ENCODE data around the gene OGT. TPM values are rescaled to one million over a fixed set of nuclear protein-coding genes. Genes with fewer than 3 reads are reported as not detected.

The OGT gene
- total RNA-seq, 4 donors from 2014 or later = 175 to 256 (median 231) TPM

DNA sequence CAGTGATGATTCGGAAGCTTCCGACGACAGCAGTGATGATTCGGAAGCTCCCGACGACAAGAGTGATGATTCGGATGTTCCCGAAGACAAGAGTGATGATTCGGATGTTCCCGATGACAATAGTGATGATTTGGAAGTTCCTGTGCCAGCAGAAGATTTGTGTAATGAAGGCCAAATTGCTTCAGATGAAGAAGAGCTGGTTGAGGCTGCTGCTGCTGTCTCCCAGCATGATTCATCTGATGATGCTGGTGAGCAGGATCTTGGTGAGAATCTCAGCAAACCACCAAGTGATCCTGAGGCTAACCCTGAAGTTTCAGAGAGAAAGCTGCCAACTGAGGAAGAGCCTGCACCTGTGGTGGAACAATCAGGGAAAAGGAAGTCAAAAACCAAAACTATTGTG, 71.2 kb downstream of the OGT start:
- H3K27ac ChIP-seq = no peak overlapping the region
- WGBS, 2 donors = 93 to 96% methylated on average over 10 of the region's 10 CpGs
- no peak for DNase-seq (ENCODE audit: low spot score in 2 of 2)
- TF ChIP-seq POLR2A (IDR thresholded peaks at IDR 0.05) (no peak), EP300 (IDR thresholded peaks at IDR 0.05) (no peak)
- TF ChIP-seq, protein P1, sequence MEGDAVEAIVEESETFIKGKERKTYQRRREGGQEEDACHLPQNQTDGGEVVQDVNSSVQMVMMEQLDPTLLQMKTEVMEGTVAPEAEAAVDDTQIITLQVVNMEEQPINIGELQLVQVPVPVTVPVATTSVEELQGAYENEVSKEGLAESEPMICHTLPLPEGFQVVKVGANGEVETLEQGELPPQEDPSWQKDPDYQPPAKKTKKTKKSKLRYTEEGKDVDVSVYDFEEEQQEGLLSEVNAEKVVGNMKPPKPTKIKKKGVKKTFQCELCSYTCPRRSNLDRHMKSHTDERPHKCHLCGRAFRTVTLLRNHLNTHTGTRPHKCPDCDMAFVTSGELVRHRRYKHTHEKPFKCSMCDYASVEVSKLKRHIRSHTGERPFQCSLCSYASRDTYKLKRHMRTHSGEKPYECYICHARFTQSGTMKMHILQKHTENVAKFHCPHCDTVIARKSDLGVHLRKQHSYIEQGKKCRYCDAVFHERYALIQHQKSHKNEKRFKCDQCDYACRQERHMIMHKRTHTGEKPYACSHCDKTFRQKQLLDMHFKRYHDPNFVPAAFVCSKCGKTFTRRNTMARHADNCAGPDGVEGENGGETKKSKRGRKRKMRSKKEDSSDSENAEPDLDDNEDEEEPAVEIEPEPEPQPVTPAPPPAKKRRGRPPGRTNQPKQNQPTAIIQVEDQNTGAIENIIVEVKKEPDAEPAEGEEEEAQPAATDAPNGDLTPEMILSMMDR (IDR thresholded peaks at IDR 0.05) = no peak
- peaks cover 0 to 79% (median 0%) of the 10 kb centered on the region in 3 donors for H3K36me3 ChIP-seq
- H3K4me1 ChIP-seq = no peaks in the 10 kb centered on the region
- H3K27me3 ChIP-seq = no peaks in the 10 kb centered on the region
- no peak overlapping the region for H3K4me3 ChIP-seq
- no peaks in the 10 kb centered on the region for H3K9me3 ChIP-seq

- Histone ChIP-seq H3K9me3 (no peaks in the 10 kb centered on the region), H3K36me3 (peaks cover 0 to 84% (median 0%) of the 10 kb centered on the region in 3 donors), H3K4me1 (no peaks in the 10 kb centered on the region), H3K27ac (no peak overlapping the region), H3K27me3 (no peaks in the 10 kb centered on the region), H3K4me3 (no peak overlapping the region)
- 90% methylated on average over 4 to 8 of the region's 8 CpGs for WGBS, 2 donors
- TF ChIP-seq EP300 (IDR thresholded peaks at IDR 0.05) = no peak
- TF ChIP-seq, protein P1 (IDR thresholded peaks at IDR 0.05) = no peak
- TF ChIP-seq POLR2A (IDR thresholded peaks at IDR 0.05) = no peak
- no peak for DNase-seq (ENCODE audit: low spot score in 2 of 2)
Observed at GRCh38 chrX:71604796-71605568, 72.1 kb downstream of the OGT start.

DNA sequence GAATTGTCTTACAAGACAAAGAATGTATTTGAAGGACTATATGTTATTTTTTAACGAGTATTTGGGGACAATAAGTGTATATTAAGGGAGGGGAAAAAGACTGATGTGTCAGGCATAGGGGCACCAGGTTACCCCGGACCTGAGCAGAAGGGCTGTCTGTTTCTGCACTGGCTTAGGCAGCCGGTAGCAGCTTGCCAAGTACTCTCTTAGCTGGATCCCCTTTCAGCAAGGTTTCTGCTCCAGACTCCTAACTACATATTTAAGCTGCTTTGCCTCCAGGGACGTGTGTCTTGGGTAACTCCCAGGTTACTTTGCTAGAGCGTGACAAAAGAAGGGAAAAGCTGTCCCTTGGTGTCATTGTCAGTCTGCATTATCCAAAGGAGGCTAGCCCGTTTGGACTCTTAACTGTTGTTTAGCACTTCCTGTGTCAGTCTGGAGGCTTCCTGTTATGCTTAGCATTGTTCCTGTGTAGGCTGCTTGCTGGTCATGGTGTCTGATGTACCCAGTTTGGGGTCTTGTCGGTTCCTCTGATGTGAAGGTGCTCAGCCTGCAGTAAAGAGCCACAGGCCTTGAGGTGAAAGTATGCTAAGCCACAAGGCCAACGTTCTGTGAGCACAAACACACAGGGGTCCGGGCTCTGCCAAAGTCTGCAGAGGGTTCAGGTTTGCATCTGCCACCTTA, 73.8 kb downstream of the OGT start:
- no peaks in the 10 kb centered on the region for H3K9me3 ChIP-seq
- DNase-seq (ENCODE audit: low spot score in 2 of 2) = no peak
- no peak overlapping the region for H3K27ac ChIP-seq
- H3K4me1 ChIP-seq = no peaks in the 10 kb centered on the region
- no peaks in the 10 kb centered on the region for H3K27me3 ChIP-seq
- no peak overlapping the region for H3K4me3 ChIP-seq
- WGBS, 2 donors = 49 to 66% methylated on average over 7 to 9 of the region's 9 CpGs
- TF ChIP-seq, protein P1 (IDR thresholded peaks at IDR 0.05) = no peak
- TF ChIP-seq EP300 (IDR thresholded peaks at IDR 0.05) = no peak
- no peak for TF ChIP-seq POLR2A (IDR thresholded peaks at IDR 0.05)
- peaks cover 0 to 86% (median 0%) of the 10 kb centered on the region in 3 donors for H3K36me3 ChIP-seq

GRCh38 chrX:71607488-71607887, 74.6 kb downstream of the OGT start:
- H3K27me3 ChIP-seq = no peaks in the 10 kb centered on the region
- no peak overlapping the region for H3K27ac ChIP-seq
- no peak for DNase-seq (ENCODE audit: low spot score in 2 of 2)
- WGBS, 2 donors = 38 to 64% methylated on average over 2 of the region's 2 CpGs
- H3K36me3 ChIP-seq = peaks cover 0 to 84% (median 0%) of the 10 kb centered on the region in 3 donors
- TF ChIP-seq, protein P1 (IDR thresholded peaks at IDR 0.05) = no peak
- TF ChIP-seq EP300 (IDR thresholded peaks at IDR 0.05) = no peak
- TF ChIP-seq POLR2A (IDR thresholded peaks at IDR 0.05) = no peak
- no peak overlapping the region for H3K4me3 ChIP-seq
- no peaks in the 10 kb centered on the region for H3K4me1 ChIP-seq
- H3K9me3 ChIP-seq = no peaks in the 10 kb centered on the region

All from tibial nerve (tissue), 4 donors.